Colonic mucosa (tissue), 4 donors: ENCODE results near the gene TNNI2. TPM values are rescaled to one million over a fixed set of nuclear protein-coding genes. Genes with fewer than 3 reads are reported as not detected.
A peak's percentile ranks its signal among the peaks of the same experiment; 100 is the strongest.

ENCODE experiments used
- DNase-seq: peaks from one replicate; pipeline ENCODE4 v3.0.0-alpha.2; 2020
- H3K27ac ChIP-seq: fragments of 200-600 bp; one replicate; pipeline ENCODE4 v1.8.0; 2021
- H3K27me3 ChIP-seq: fragments of 200-600 bp; one replicate; pipeline ENCODE4 v1.8.0; 2021
- H3K36me3 ChIP-seq: fragments of 200-600 bp; one replicate; pipeline ENCODE4 v1.8.0; 2021
- H3K4me1 ChIP-seq: fragments of 200-600 bp; one replicate; pipeline ENCODE4 v1.8.0; 2021; ENCODE audit warnings: mild to moderate bottlenecking
- H3K4me3 ChIP-seq: fragments of 200-600 bp; one replicate; pipeline ENCODE4 v1.8.0; 2021
- H3K9ac ChIP-seq, 2 donors: one replicate each; pipeline ENCODE4 v1.7.0; 2013; ENCODE audit warnings: control low read depth in 2 of 2, low read depth in 2 of 2, low read length in 2 of 2
- H3K9me3 ChIP-seq: fragments of 200-600 bp; one replicate; pipeline ENCODE4 v1.8.0; 2021
- CTCF ChIP-seq: fragments of 200-600 bp; IDR thresholded peaks from one replicate; pipeline ENCODE4 v1.8.0; 2022; ENCODE audit warnings: antibody characterized with exemption, mild to moderate bottlenecking
- intact Hi-C: fragments of 100-400 bp; cut with DNase I; formaldehyde crosslinking; loops from one replicate; pipeline ENCODE4 v1.14.1; 2022
- microRNA-seq: library from miRNA; unstranded; fragments of <30 nt; microRNA quantifications from one replicate; pipeline ENCODE4, GENCODE V29; 2019
- total RNA-seq, 2 donors: library from RNA; stranded (reverse); fragmentation: NEBNext Ultra II Directional in 1 of 2; extraction: Animal tissue kit (Norgen Biotek cat#: 25700) in 1 of 2; gene quantifications; one replicate each; pipeline ENCODE4 v1.2.1, GENCODE V29; 2021
- donor health status: healthy.
- donor health status: DM: no; HTN: no; CAD: no.
- donor health status: DM: no; HTN: no; CAD: no.

Gene TNNI2
- total RNA-seq, 2 donors from 2014 or later: 0.94 TPM; not detected in 1

- Histone ChIP-seq H3K9ac (no peak overlapping the region), H3K27me3 (no peaks in the 10 kb centered on the region), H3K9me3 (no peaks in the 10 kb centered on the region), H3K27ac (no peak overlapping the region), H3K4me3 (no peak overlapping the region), H3K36me3 (no peaks in the 10 kb centered on the region), H3K4me1 (no peaks in the 10 kb centered on the region)
- intact Hi-C loops: no loop called here
- no peak for TF ChIP-seq CTCF
- peak; percentile 17 for DNase-seq
These were observed 49.6 kb downstream of the TNNI2 start for GRCh38 chr11:1888347-1888753.

GRCh38 chr11:1888811-1889210 lies 50.0 kb downstream of the TNNI2 start:
- H3K4me3 ChIP-seq: no peak overlapping the region
- DNase-seq: no peak
- H3K9ac ChIP-seq: peak overlapping the region in 1 of 2 donors; percentile 7
- no peaks in the 10 kb centered on the region for H3K9me3 ChIP-seq
- H3K36me3 ChIP-seq: no peaks in the 10 kb centered on the region
- no peaks in the 10 kb centered on the region for H3K27me3 ChIP-seq
- no peaks in the 10 kb centered on the region for H3K4me1 ChIP-seq
- no peak overlapping the region for H3K27ac ChIP-seq
- TF ChIP-seq CTCF: no peak
- intact Hi-C loops: no loop called here

- no peak for DNase-seq
- no peak overlapping the region for H3K27ac ChIP-seq
These were observed 50.6 kb downstream of the TNNI2 start for GRCh38 chr11:1889224-1889930.

GRCh38 chr11:1889941-1890855 lies 51.4 kb downstream of the TNNI2 start:
- no peak overlapping the region for H3K27ac ChIP-seq
- no peaks in the 10 kb centered on the region for H3K9me3 ChIP-seq
- H3K4me3 ChIP-seq: no peak overlapping the region
- DNase-seq: no peak
- no peak overlapping the region for H3K9ac ChIP-seq
- H3K36me3 ChIP-seq: no peaks in the 10 kb centered on the region
- H3K4me1 ChIP-seq: no peaks in the 10 kb centered on the region
- H3K27me3 ChIP-seq: no peaks in the 10 kb centered on the region
- intact Hi-C loops: no loop called here
- TF ChIP-seq CTCF: no peak

More at GRCh38 chr11:1889224-1889930, 50.6 kb downstream of the TNNI2 start:
- Histone ChIP-seq H3K9ac (peak overlapping the region in 1 of 2 donors; percentile 7), H3K36me3 (no peaks in the 10 kb centered on the region), H3K4me1 (no peaks in the 10 kb centered on the region), H3K9me3 (no peaks in the 10 kb centered on the region), H3K4me3 (no peak overlapping the region), H3K27me3 (no peaks in the 10 kb centered on the region)
- intact Hi-C loops: no loop called here
- TF ChIP-seq CTCF: no peak

Small RNAs within 50 kb of the gene (microRNA-seq; reads per million reads assigned to microRNA genes)
- gene MIR4298 (not detected), gene MIR7847 (not detected)

Other genes starting within 250 kb of the TNNI2 start
- not detected for gene KRTAP5-2, start 240.7 kb upstream of the TNNI2 start, total RNA-seq
- gene KRTAP5-3, start 230.5 kb upstream of the TNNI2 start, total RNA-seq: not detected
- not detected for gene KRTAP5-4, start 216.8 kb upstream of the TNNI2 start, total RNA-seq
- not detected for gene KRTAP5-5, start 209.2 kb upstream of the TNNI2 start, total RNA-seq
- not detected for gene KRTAP5-6, start 141.8 kb upstream of the TNNI2 start, total RNA-seq
- gene IFITM10, start 88.4 kb upstream of the TNNI2 start, total RNA-seq: 1 to 10 TPM in 1 of 2 donors, under 1 TPM in 1; 0.42 to 1.1 TPM
- 100 to 1,000 TPM; 633 to 887 TPM for gene CTSD, start 75.1 kb upstream of the TNNI2 start, total RNA-seq
- gene SYT8, start 4.0 kb upstream of the TNNI2 start, total RNA-seq: 1 to 10 TPM; 1.7 to 3.5 TPM
- 10 to 100 TPM; 18.9 to 23.0 TPM for gene LSP1, start 14.1 kb downstream of the TNNI2 start, total RNA-seq
- not detected for gene PRR33, start 52.9 kb downstream of the TNNI2 start, total RNA-seq
- gene TNNT3, start 80.7 kb downstream of the TNNI2 start, total RNA-seq: under 1 TPM in 1 of 2 donors, not detected in 1; 0.72 TPM
- 100 to 1,000 TPM in 1 of 2 donors, 10 to 100 TPM in 1; 89.4 to 140 TPM for gene MRPL23, start 108.4 kb downstream of the TNNI2 start, total RNA-seq
- 10 to 100 TPM in 1 of 2 donors, 1 to 10 TPM in 1; 4.7 to 32.9 TPM for gene H19, start 158.9 kb downstream of the TNNI2 start, total RNA-seq